NOMO-1 treated with DMSO at 0.1 percent for 48 hours (cell line): ENCODE measurements around the gene ZNF33A.
"Not testable (repeated sequence)": the region's sequence is repeated elsewhere in the genome, so short reads cannot be mapped to it uniquely, and the experiment has no call there.

ENCODE experiments used
- DNase-seq: peaks from one replicate; lab custom pipeline; 2025; ENCODE audit not compliant: unreplicated experiment; lab: John Stamatoyannopoulos, UW

Gene ZNF33A

GRCh38 chr10:38010119-38010903 is at the start of gene ZNF33A:
Gene ZNF33A, plus strand, starts transcription at chr10:38010675. Its CDS starts 1,667 bp downstream, at chr10:38012342.
- peak; percentile 93 for DNase-seq

- DNase-seq: no peak
Observed at GRCh38 chr10:37965006-37965405, 45.5 kb upstream of the ZNF33A start.

GRCh38 chr10:37972396-37972795 is 38.1 kb upstream of the ZNF33A start:
- no peak for DNase-seq

- DNase-seq: peak; percentile 21
Observed at GRCh38 chr10:37975401-37975991, 35.0 kb upstream of the ZNF33A start.

- DNase-seq: peak; percentile 99
Observed at GRCh38 chr10:37976091-37976879, 34.2 kb upstream of the ZNF33A start, which contains the start of gene ZNF25. Gene ZNF25, minus strand, starts transcription at chr10:37976647. Its CDS starts 4,925 bp downstream, at chr10:37971722.

- peak; percentile 43 for DNase-seq
Observed at GRCh38 chr10:37976880-37977203, 33.6 kb upstream of the ZNF33A start.

- no peak for DNase-seq
Observed at GRCh38 chr10:37991655-37992054, 18.8 kb upstream of the ZNF33A start.

- no peak for DNase-seq
Observed at GRCh38 chr10:37992083-37992482, 18.4 kb upstream of the ZNF33A start.

GRCh38 chr10:37998920-37999319 is 11.6 kb upstream of the ZNF33A start:
- not testable (repeated sequence) for DNase-seq

GRCh38 chr10:38000474-38000873 is 10.0 kb upstream of the ZNF33A start:
- not testable (repeated sequence) for DNase-seq

- DNase-seq: no peak
Observed at GRCh38 chr10:38003026-38003425, 7.4 kb upstream of the ZNF33A start.

- DNase-seq: no peak
Observed at GRCh38 chr10:38003588-38003987, 6.9 kb upstream of the ZNF33A start.

- DNase-seq: no peak
Observed at GRCh38 chr10:38007551-38007950, 2.9 kb upstream of the ZNF33A start.

GRCh38 chr10:38007991-38008390 is 2.5 kb upstream of the ZNF33A start:
- peak; percentile 11 for DNase-seq

- no peak for DNase-seq
Observed at GRCh38 chr10:38016354-38016753, 5.9 kb downstream of the ZNF33A start.

GRCh38 chr10:38019124-38019523 is 8.6 kb downstream of the ZNF33A start:
- DNase-seq: not testable (repeated sequence)

GRCh38 chr10:38025283-38025682 is 14.8 kb downstream of the ZNF33A start:
- peak; percentile 33 for DNase-seq

GRCh38 chr10:38027986-38028385 is 17.5 kb downstream of the ZNF33A start:
- DNase-seq: no peak

GRCh38 chr10:38032886-38033285 is 22.4 kb downstream of the ZNF33A start:
- DNase-seq: no peak

- no peak for DNase-seq
Observed at GRCh38 chr10:38038107-38038931, 27.8 kb downstream of the ZNF33A start.

GRCh38 chr10:38038932-38039245 is 28.4 kb downstream of the ZNF33A start:
- DNase-seq: no peak
